HepG2 (cell line): ENCODE data around the gene NR1H3. TPM values are rescaled to one million over a fixed set of nuclear protein-coding genes. Genes with fewer than 3 reads are reported as not detected.

ENCODE experiments used
- ATAC-seq: fragments of 200-7000 bp; cut with Tn5 transposase; 3 replicates; pipeline ENCODE4 v1.9.1; 2020; ENCODE audit warnings: mild to moderate bottlenecking, moderate library complexity
- BruUV-seq: library from RNA; stranded (reverse); fragments of 400-500 nt; replicated peaks from 2 replicates; lab custom pipeline; 2021; lab: Mats Ljungman, UMichigan
- CTCF ChIA-PET: fragments of 300-600 bp; formaldehyde crosslinking; extraction: SDS; loops from one replicate; lab custom pipeline; 2021; ENCODE audit warnings: low total read pairs, inconsistent platforms, low intra/inter-chr PET ratio; lab: Yijun Ruan, JAX
- POLR2A ChIA-PET: fragments of 350-600 bp; sonication (Branson Sonifier 250); formaldehyde crosslinking; loops from one replicate; lab custom pipeline; 2020; ENCODE audit warnings: antibody characterized with exemption, inconsistent platforms; lab: Yijun Ruan, JAX
- DNase-seq: peaks from one replicate; pipeline ENCODE4 v3.0.0-alpha.2; 2015; ENCODE audit warnings: low spot score
- FAIRE-seq: peaks from 3 replicates; lab custom pipeline; 2011; peaks lifted over from hg19 to GRCh38; lab: Jason Lieb, UNC
- H2AFZ ChIP-seq: one replicate; pipeline ENCODE4 v1.6.1; 2011; ENCODE audit warnings: low read length, inconsistent platforms
- H3K27ac ChIP-seq: fragments of 300-600 bp; 3 replicates; pipeline ENCODE4 v1.8.0; 2011; ENCODE audit warnings: mixed run types, mild to moderate bottlenecking, mixed read lengths, low read length, inconsistent platforms; ENCODE audit not compliant: insufficient read depth; ENCODE audit errors: extremely low read length
- H3K27me3 ChIP-seq, 2 experiments: fragments of 200-600 bp in 1 of 2; 2 replicates in 1 of 2; 3 replicates in 1 of 2; pipeline versions ENCODE4 v1.6.0 to v1.8.0; 2011; ENCODE audit warnings: low read length in 2 of 2, mild to moderate bottlenecking in 2 of 2, moderate library complexity in 2 of 2, inconsistent platforms in 1 of 2; ENCODE audit not compliant: insufficient read depth in 2 of 2, control insufficient read depth in 1 of 2
- H3K36me3 ChIP-seq, 2 experiments: fragments of 200-600 bp in 1 of 2; replicated peaks in 1 of 2; 2 replicates in 1 of 2; 3 replicates in 1 of 2; pipeline versions ENCODE4 v1.5.1 to v1.8.0; 2011; ENCODE audit warnings: low read length in 2 of 2, inconsistent platforms in 1 of 2; ENCODE audit not compliant: insufficient read depth in 2 of 2, control insufficient read depth in 1 of 2
- H3K4me1 ChIP-seq: 2 replicates; pipeline ENCODE4 v1.5.1; 2012; ENCODE audit warnings: low read length, inconsistent platforms; ENCODE audit not compliant: insufficient read depth
- H3K4me2 ChIP-seq: 2 replicates; pipeline ENCODE4 v1.6.0; 2011; ENCODE audit warnings: low read depth, low read length, inconsistent platforms
- H3K4me3 ChIP-seq, 3 experiments: fragments of 200-600 bp in 1 of 3; sonication (generic), shearing (Covaris generic) in 1 of 3; replicated peaks in 1 of 3; 2 replicates each; pipeline ENCODE4 v1.5.1; 2011 to 2016; ENCODE audit warnings: low read length in 3 of 3, inconsistent platforms in 2 of 3, low read depth in 2 of 3, mild to moderate bottlenecking in 2 of 3, control low read depth in 1 of 3, mixed read lengths in 1 of 3; ENCODE audit not compliant: insufficient read depth in 1 of 3
- H3K79me2 ChIP-seq: one replicate; pipeline ENCODE4 v1.6.1; 2011; ENCODE audit warnings: low read length, inconsistent platforms; ENCODE audit not compliant: insufficient read depth
- H3K9ac ChIP-seq: 2 replicates; pipeline ENCODE4 v1.6.0; 2011; ENCODE audit warnings: mild to moderate bottlenecking, low read depth, low read length, inconsistent platforms; ENCODE audit not compliant: insufficient read depth
- H3K9me3 ChIP-seq: 2 replicates; pipeline ENCODE4 v1.5.1; 2012; ENCODE audit warnings: mild to moderate bottlenecking, low read length
- H4K20me1 ChIP-seq: 2 replicates; pipeline ENCODE4 v1.6.0; 2011; ENCODE audit warnings: inconsistent platforms, mild to moderate bottlenecking, low read length, moderate library complexity; ENCODE audit not compliant: insufficient read depth
- CEBPB ChIP-seq: IDR thresholded peaks from 2 replicates; pipeline ENCODE4 v1.6.1; 2011; ENCODE audit warnings: low read depth, low read length, improper control_type of control experiment, borderline replicate concordance
- MTF1 ChIP-seq: sonication (generic); formaldehyde crosslinking; IDR thresholded peaks from 2 replicates; pipeline ENCODE4 v1.5.0; 2020; ENCODE audit warnings: missing genetic modification reagents
- THAP11 ChIP-seq: IDR thresholded peaks from 2 replicates; pipeline ENCODE4 v1.6.1; 2016; ENCODE audit warnings: missing biosample characterization, missing genetic modification reagents
- U2AF1 ChIP-seq: fragments of 200-400 bp; formaldehyde crosslinking; optimal IDR thresholded peaks from 2 replicates; pipeline ENCODE3; 2017; ENCODE audit warnings: mild to moderate bottlenecking, low read depth, low read length
- YY1 ChIP-seq: IDR thresholded peaks from 2 replicates; pipeline ENCODE4 v1.6.1; 2011; ENCODE audit warnings: low read length, low read depth, moderate library complexity, mild to moderate bottlenecking; ENCODE audit not compliant: insufficient read depth, insufficient replicate concordance
- ZNF207 ChIP-seq: fragments of 450-650 bp; IDR thresholded peaks from 2 replicates; pipeline ENCODE4 v1.6.1; 2016; ENCODE audit warnings: antibody characterized with exemption, borderline replicate concordance
- WGBS: methylation state at CpG from one replicate; pipeline ENCODE4 v1.1.6; 2017; ENCODE audit warnings: low lambda C conversion rate; 5-methylcytosine and 5-hydroxymethylcytosine counted together
- in situ Hi-C: cut with HindIII; loops from 2 replicates; pipeline ENCODE4 v1.10.0; 2017; ENCODE audit warnings: low pct_unique_long_range_greater_than_20kb; ENCODE audit not compliant: extremely low pct_ligation_motif_present
- intact Hi-C: fragments of 100-400 bp; cut with micrococcal nuclease; formaldehyde crosslinking; loops from one replicate; pipeline ENCODE4 v1.10.0; 2022; ENCODE audit not compliant: unreplicated experiment
- polyA plus RNA-seq, 8 experiments: library from polyadenylated mRNA; depleted of rRNA in 3 of 8; stranded (reverse) in 7 of 8; unstranded in 1 of 8; fragments of >200 nt; fragmentation: Illumina TruSeq in 4 of 8; extraction: Trizol in 4 of 8; gene quantifications; 2 replicates each; pipeline versions ENCODE4 v1.2.1 to v1.2.3, GENCODE V29; 2011 to 2016; ENCODE audit warnings: low read depth in 4 of 8, missing spikeins in 1 of 8, mixed read lengths in 1 of 8; ENCODE audit not compliant: insufficient read depth in 1 of 8
- total RNA-seq, 5 experiments: library from RNA; depleted of rRNA; stranded (reverse); fragments of >200 nt; fragmentation: Illumina TruSeq; extraction: Trizol; gene quantifications; 2 replicates each; pipeline ENCODE4 v1.2.3, GENCODE V29; 2016; ENCODE audit warnings: low read depth in 1 of 5
- TF ChIP-seq, protein P1 (sequence below): sonication (generic); formaldehyde crosslinking; conservative IDR thresholded peaks from 2 replicates; pipeline ENCODE4 v1.4.0; 2020; ENCODE audit warnings: mild to moderate bottlenecking, missing genetic modification reagents, moderate library complexity

Gene NR1H3
- total and polyA plus RNA-seq, 2 of the 13 experiments (the other 11 are each of a cell fraction or from before 2014, with no cell fraction given): 41.8 to 102 TPM

DNA sequence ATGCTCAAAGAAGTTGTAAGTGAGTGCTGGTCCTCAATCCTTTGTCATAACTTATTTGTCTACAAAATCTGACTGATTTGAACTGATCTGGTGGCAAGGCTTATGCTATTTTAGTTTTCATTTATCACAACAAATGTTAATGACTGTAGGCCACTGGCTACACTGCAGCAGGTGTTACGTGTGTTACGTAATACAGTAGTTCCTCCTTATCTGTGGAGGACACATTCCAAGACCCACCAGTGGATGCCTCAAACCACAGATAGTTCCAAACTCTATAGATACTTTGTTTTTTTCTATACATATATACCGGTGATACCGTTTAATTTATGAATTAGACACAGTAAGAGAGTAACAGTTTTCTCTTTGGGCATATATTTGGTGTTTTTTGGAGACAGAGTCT lies 19.1 kb downstream of the NR1H3 start:
- H3K4me3 ChIP-seq: no peak overlapping the region
- H3K27me3 ChIP-seq: no peaks in the 10 kb centered on the region
- no peak overlapping the region for H2AFZ ChIP-seq
- ATAC-seq: no peak
- ChIA-PET CTCF (no interaction called here), POLR2A (no interaction called here)
- no peak overlapping the region for H3K27ac ChIP-seq
- 99% methylated on average over 4 of the region's 4 CpGs for WGBS
- H3K36me3 ChIP-seq: peaks cover 32 to 68% of the 10 kb centered on the region in 2 experiments
- TF ChIP-seq CEBPB (peak; percentile 56; the same call in 1 of the 2 replicates), THAP11 (no peak)
- no peak for DNase-seq
- no peak for FAIRE-seq
- H3K4me1 ChIP-seq: peaks cover 10% of the 10 kb centered on the region
- in situ Hi-C loops: no loop called here
- peaks cover 28% of the 10 kb centered on the region for H3K79me2 ChIP-seq
- no peaks in the 10 kb centered on the region for H3K9me3 ChIP-seq
- intact Hi-C loops: no loop called here
- no peak overlapping the region for H3K9ac ChIP-seq
- H3K4me2 ChIP-seq: no peak overlapping the region
- BruUV-seq: no TSS peak
- peaks cover 8% of the 10 kb centered on the region; the same call in 1 of the 2 replicates for H4K20me1 ChIP-seq

DNA sequence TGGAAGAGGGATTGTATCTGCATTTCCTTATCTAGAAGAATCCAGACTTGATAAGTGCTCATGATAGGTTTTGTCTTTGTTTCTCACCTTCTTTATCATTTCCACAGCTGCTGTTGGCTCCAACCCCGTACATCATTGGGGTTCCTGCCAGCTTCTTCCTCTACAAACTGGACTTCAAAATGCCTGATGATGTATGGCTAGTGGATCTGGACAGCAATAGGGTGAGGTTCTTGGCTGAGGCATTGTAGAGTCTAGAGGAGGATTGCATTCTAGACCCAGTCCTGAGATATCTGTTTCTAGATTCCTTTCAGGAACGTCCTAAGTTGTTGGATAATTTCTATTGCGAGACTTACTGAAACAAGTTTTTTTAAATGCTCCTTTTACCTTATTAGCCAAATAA lies 20.3 kb downstream of the NR1H3 start:
- Histone ChIP-seq H3K4me2 (no peak overlapping the region), H3K4me1 (peaks cover 9% of the 10 kb centered on the region), H3K9me3 (no peaks in the 10 kb centered on the region), H3K4me3 (no peak overlapping the region), H3K27me3 (no peaks in the 10 kb centered on the region), H3K9ac (no peak overlapping the region), H3K79me2 (peaks cover 17% of the 10 kb centered on the region), H4K20me1 (no peaks in the 10 kb centered on the region), H3K36me3 (peaks cover 35 to 76% of the 10 kb centered on the region in 2 experiments), H2AFZ (no peak overlapping the region), H3K27ac (no peak overlapping the region)
- in situ Hi-C loops: no loop called here
- 96% methylated on average over 3 of the region's 3 CpGs for WGBS
- ATAC-seq (no peak), DNase-seq (no peak), FAIRE-seq (no peak)
- BruUV-seq: no TSS peak
- ChIA-PET CTCF (no interaction called here), POLR2A (no interaction called here)
- TF ChIP-seq YY1 (no peak), U2AF1 (no peak), MTF1 (no peak), ZNF207 (no peak)
- TF ChIP-seq, protein P1, sequence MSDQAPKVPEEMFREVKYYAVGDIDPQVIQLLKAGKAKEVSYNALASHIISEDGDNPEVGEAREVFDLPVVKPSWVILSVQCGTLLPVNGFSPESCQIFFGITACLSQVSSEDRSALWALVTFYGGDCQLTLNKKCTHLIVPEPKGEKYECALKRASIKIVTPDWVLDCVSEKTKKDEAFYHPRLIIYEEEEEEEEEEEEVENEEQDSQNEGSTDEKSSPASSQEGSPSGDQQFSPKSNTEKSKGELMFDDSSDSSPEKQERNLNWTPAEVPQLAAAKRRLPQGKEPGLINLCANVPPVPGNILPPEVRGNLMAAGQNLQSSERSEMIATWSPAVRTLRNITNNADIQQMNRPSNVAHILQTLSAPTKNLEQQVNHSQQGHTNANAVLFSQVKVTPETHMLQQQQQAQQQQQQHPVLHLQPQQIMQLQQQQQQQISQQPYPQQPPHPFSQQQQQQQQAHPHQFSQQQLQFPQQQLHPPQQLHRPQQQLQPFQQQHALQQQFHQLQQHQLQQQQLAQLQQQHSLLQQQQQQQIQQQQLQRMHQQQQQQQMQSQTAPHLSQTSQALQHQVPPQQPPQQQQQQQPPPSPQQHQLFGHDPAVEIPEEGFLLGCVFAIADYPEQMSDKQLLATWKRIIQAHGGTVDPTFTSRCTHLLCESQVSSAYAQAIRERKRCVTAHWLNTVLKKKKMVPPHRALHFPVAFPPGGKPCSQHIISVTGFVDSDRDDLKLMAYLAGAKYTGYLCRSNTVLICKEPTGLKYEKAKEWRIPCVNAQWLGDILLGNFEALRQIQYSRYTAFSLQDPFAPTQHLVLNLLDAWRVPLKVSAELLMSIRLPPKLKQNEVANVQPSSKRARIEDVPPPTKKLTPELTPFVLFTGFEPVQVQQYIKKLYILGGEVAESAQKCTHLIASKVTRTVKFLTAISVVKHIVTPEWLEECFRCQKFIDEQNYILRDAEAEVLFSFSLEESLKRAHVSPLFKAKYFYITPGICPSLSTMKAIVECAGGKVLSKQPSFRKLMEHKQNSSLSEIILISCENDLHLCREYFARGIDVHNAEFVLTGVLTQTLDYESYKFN (CRISPR knock-in tag): no peak
- intact Hi-C loops: no loop called here
